ENCODE results near the gene BBS1.

GRCh38 chr11:66488957-66489356 is 21.5 kb upstream of the BBS1 start:
- TF ChIP-seq CTCF (IDR thresholded peaks at IDR 0.05), result no peak
- TF ChIP-seq POLR2AphosphoS5 (IDR thresholded peaks at IDR 0.05; ENCODE audit: insufficient read depth in 1 of 2, low read depth in 1 of 2), result no peak

Measured in vagina (tissue), 2 donors.